GM21390 (cell line): ENCODE data around the gene FANCC.
"Not testable (repeated sequence)": the region's sequence is repeated elsewhere in the genome, so short reads cannot be mapped to it uniquely, and the experiment has no call there.

Experiments used
- ATAC-seq: cut with Tn5 transposase; IDR thresholded peaks from one replicate; pipeline ENCODE4 v1.9.1; 2021; ENCODE audit not compliant: unreplicated experiment

Gene FANCC

DNA sequence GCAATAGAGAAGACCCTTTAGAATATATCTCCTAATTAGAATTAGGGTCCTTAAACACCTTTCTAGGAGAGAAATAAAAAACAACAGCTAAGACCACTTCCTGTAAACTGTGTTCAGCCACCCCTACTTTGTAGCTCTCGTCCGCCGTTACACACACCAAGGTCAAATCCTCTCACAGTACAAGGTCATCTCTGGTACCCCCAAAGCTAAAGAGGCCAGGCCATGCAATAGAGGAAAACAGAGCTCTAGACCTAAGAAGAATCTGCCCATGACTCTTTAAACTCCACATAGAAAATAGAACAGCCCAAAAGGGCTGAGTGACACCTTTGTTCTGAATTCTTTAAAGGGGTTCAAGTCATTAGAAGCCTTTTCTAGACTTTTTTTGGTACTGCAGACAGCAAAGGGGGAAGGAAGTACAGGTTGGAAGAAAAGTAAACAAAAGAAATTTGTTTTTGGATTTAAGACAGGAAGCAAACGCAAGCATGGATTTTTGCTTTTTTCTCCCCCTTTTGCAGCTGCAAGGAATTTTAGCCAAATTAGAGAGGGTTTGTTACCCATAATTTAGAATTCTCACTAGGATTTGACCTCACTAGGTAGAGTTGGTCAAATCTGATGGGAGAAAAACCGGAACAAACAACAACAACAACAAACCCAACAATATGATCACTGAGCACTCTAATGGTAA is 13.4 kb upstream of the FANCC start:
- no peak for ATAC-seq

GRCh38 chr9:95329061-95329460 is 11.6 kb upstream of the FANCC start:
- ATAC-seq = not testable (repeated sequence)

DNA sequence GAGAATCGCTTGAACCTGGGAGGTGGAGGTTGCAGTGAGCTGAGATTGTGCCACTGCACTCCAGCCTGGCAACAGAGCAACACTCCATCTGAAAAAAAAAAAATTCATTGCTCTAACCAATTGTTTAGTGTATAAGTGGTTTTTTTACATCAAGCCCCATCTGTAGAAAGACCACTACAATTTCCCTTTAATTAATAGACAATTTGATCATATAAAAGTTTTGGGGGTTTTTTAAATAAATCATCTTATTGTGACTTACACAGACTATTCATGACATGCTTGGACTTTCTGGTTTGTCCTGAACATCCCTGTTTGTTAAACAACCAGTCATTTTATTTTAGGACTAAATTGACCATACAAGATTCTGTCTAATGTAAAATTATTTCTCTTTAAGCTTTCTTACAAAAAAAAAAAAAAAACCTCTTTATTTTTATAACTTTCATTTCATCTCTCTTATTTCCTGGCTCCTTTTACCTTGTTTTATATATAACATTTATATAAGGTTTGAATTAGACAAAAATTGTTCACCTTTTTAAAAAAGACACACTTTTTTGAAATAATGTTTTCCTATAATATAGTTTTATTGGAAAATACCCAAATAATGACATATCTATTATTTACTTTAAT is 9.8 kb upstream of the FANCC start:
- ATAC-seq = no peak

DNA sequence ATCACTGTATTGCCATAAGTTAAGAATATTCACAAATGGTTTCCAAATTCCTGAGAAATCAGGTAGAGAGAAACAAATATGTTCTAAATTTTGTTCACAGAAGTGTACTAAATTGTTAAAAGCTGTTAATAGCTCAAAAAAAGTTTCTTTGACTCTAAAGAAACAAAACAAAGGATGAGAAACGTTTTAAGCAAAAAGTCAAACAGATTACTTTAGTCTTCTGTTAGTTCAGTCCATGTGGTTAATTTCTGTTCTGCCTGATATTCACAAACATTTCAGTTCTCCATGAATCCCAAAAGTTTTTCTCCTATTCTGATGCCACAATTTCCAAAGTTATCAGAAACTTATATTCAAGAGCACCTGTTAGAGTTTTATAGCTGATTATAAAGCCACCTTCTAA is 7.7 kb upstream of the FANCC start:
- no peak for ATAC-seq

- ATAC-seq = no peak
Measured at GRCh38 chr9:95317893-95318211, 343 bp upstream of the FANCC start.

- peak; percentile 43 for ATAC-seq
Measured at GRCh38 chr9:95316794-95317118, 753 bp downstream of the FANCC start.

- ATAC-seq = no peak
Measured at GRCh38 chr9:95316274-95316673, 1.2 kb downstream of the FANCC start.

GRCh38 chr9:95315108-95315746 is 2.3 kb downstream of the FANCC start:
- no peak for ATAC-seq

GRCh38 chr9:95313010-95313498 is 4.5 kb downstream of the FANCC start:
- no peak for ATAC-seq

DNA sequence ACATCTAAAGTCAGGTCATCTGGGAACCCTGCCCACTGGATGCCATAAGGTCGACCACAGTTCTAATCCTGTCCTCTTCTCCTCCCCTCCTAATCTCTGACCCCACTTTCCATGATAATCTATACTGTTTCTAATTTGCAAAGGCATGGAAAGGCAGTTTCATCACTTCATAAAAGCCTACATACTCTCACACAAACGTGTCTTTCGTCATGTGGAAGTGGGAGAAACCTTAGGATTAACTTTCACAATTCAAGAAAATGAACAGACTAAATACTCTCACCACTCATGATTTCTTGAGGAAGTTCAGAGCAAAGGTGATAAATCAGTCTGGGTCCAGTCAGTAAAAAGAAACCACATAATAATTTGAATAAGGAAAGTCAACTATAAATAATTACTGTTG is 5.5 kb downstream of the FANCC start:
- no peak for ATAC-seq

GRCh38 chr9:95307538-95307937 is 10.0 kb downstream of the FANCC start:
- no peak for ATAC-seq

GRCh38 chr9:95306819-95307218 is 10.7 kb downstream of the FANCC start:
- no peak for ATAC-seq

GRCh38 chr9:95305770-95306492 is 11.6 kb downstream of the FANCC start:
- no peak for ATAC-seq

DNA sequence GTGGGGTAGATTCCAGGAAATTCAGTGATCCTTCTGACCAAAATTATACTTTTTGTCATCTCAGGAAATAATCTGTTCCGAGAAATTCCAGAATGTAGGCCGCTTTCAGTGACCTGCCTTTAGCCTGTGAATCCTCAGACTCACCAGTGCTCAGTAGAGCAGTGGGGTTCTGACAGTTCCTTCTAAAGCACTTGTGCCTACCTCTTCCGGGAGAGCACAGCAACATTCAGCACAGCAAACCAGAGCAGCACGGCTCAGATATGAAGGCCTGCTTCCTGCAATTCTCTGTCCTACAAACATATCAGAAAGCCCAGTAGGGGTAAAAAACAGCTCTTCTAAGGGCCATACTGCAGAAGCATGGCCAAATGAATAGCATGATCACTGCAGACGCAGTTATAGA is 15.0 kb downstream of the FANCC start:
- ATAC-seq = no peak

- no peak for ATAC-seq
Measured at GRCh38 chr9:95297760-95298159, 19.7 kb downstream of the FANCC start.

DNA sequence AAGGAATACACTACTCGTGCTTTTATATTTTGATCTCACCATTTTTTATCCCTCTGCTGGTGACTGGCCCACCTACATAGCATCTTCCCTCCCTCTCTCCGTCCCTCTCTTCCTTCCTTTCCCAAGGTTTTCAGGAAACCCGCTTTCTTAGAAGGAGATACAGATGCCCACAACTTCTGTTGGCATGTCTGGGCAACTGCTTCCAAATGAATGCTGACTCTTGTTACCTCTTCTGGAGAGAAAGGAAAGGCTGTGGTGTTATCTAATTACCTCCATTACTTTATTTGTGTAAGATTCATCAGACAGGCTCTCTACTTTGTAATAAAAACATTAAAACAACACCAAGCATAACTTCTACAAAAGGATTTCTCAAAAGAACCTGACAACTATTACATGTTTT is 20.2 kb downstream of the FANCC start:
- no peak for ATAC-seq

DNA sequence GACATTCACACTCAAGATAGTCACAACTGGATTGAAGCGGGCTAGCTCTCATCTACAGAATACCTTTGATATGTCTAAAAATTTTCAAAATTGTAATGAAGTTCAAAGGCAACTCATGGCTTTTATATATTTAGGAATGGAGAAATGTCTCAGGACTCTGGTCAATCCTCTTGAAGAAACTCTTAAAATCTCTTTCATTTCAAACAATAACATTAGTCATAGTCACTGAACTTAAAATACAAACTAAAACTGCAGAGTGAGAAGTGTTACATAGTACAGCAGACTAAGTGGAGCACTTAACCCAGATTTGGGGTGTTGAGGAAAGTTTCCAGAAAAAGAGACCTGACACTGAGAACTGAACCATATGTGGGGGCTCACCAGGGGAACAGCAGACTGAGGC is 20.7 kb downstream of the FANCC start:
- no peak for ATAC-seq

DNA sequence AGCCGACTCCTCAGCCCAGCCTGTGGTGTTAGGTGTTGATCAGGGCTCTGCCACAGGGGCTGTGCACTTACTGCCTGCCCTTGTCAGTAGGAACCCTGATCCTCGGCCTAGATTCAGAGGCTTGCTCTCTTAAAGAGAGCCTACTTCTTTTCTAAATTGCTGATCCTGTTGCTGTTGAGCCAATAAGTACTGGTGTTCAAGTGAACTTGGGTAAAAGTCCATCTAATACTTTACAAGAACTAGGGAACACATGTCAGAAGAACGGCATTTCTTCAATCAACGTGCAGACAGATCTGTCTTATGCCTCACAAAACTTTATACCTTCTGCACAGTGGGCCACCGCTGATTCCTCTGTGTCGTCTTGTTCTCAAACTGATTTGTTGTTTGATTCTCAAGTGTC is 24.2 kb downstream of the FANCC start:
- not testable (repeated sequence) for ATAC-seq

- ATAC-seq = no peak
Measured at GRCh38 chr9:95292226-95292625, 25.3 kb downstream of the FANCC start.

DNA sequence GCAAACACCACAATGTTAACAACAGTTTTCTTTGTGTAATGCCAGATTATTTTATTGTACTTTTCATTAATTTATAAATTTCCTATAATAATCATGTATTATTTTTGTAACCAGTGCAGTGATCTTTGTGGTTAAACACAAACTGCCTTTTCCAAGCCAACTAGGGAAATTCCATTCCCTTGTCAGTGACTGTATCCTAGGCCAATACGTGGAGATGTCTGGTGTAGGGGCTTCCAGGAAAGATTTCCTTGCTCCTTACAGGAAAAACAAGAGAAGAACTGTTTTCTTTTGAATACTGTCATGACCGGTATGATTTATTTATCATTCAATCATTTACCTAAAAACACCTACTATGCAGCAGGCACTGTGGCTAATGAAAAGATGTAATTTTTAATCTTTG is 31.4 kb downstream of the FANCC start:
- no peak for ATAC-seq

- no peak for ATAC-seq
Measured at GRCh38 chr9:95285307-95285706, 32.2 kb downstream of the FANCC start.
